GM03348 (cell line): ENCODE results near the gene RBM26.

Experiments used
- DNase-seq: peaks from one replicate; pipeline ENCODE4 v3.0.0; 2012; ENCODE audit warnings: low spot score

The RBM26 gene

GRCh38 chr13:79423801-79424642, 18.0 kb upstream of the RBM26 start:
- DNase-seq: peak; percentile 42

GRCh38 chr13:79423340-79423739, 17.3 kb upstream of the RBM26 start:
- DNase-seq: no peak

GRCh38 chr13:79419365-79419764, 13.3 kb upstream of the RBM26 start:
- DNase-seq: no peak

- no peak for DNase-seq
These were observed 11.7 kb upstream of the RBM26 start for GRCh38 chr13:79417741-79418140.

- no peak for DNase-seq
These were observed 7.5 kb upstream of the RBM26 start for GRCh38 chr13:79413521-79413920.

GRCh38 chr13:79409828-79410227, 3.8 kb upstream of the RBM26 start:
- no peak for DNase-seq

GRCh38 chr13:79407349-79407979, 1.4 kb upstream of the RBM26 start:
- DNase-seq: no peak

- DNase-seq: no peak
These were observed 498 bp upstream of the RBM26 start for GRCh38 chr13:79406597-79406908.

- DNase-seq: no peak
These were observed 589 bp downstream of the RBM26 start for GRCh38 chr13:79405501-79405830.

GRCh38 chr13:79404985-79405384, 1.1 kb downstream of the RBM26 start:
- no peak for DNase-seq

GRCh38 chr13:79404361-79404760, 1.7 kb downstream of the RBM26 start:
- DNase-seq: no peak

GRCh38 chr13:79403113-79403512, 2.9 kb downstream of the RBM26 start:
- no peak for DNase-seq

GRCh38 chr13:79402679-79403078, 3.4 kb downstream of the RBM26 start:
- no peak for DNase-seq

- DNase-seq: no peak
These were observed 3.9 kb downstream of the RBM26 start for GRCh38 chr13:79402074-79402635.

GRCh38 chr13:79401259-79402070, 4.6 kb downstream of the RBM26 start:
- no peak for DNase-seq

- DNase-seq: no peak
These were observed 7.1 kb downstream of the RBM26 start for GRCh38 chr13:79398915-79399314.

- no peak for DNase-seq
These were observed 7.9 kb downstream of the RBM26 start for GRCh38 chr13:79398127-79398526.

- DNase-seq: no peak
These were observed 10.2 kb downstream of the RBM26 start for GRCh38 chr13:79395881-79396280.

- no peak for DNase-seq
These were observed 12.3 kb downstream of the RBM26 start for GRCh38 chr13:79393564-79394249.

- peak; percentile 8 for DNase-seq
These were observed 13.0 kb downstream of the RBM26 start for GRCh38 chr13:79392882-79393563.

GRCh38 chr13:79389026-79389425, 17.0 kb downstream of the RBM26 start:
- DNase-seq: no peak

GRCh38 chr13:79387853-79388252, 18.2 kb downstream of the RBM26 start:
- no peak for DNase-seq
